HG02798 (cell line): Measurements from ENCODE around the gene PFN2.
A peak's percentile ranks its signal among the peaks of the same experiment; 100 is the strongest.

Experiments
- ATAC-seq: cut with Tn5 transposase; IDR thresholded peaks from one replicate; pipeline ENCODE4 v1.9.1; 2021; ENCODE audit warnings: mild to moderate bottlenecking; ENCODE audit not compliant: unreplicated experiment, poor library complexity

The PFN2 gene

DNA sequence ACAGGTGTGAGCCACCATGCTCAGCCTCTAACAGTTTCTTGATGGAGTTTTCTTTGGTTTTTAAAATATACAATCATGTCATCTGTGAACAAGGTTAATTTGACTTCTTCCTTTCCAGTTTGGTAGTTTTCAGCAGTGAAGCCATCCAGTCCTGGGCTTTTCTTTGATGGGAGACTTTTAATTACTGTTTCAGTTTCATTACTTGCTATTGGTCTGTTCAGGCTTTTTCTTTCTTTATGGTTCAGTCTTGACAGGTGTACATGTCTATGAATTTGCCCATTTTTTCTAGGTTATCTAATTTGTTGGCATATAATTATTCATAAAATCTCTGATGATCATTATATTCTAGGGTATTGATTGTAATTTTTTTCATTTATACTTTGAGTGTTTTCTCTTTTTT lies 36.8 kb downstream of the PFN2 start:
- ATAC-seq = peak; percentile 55

DNA sequence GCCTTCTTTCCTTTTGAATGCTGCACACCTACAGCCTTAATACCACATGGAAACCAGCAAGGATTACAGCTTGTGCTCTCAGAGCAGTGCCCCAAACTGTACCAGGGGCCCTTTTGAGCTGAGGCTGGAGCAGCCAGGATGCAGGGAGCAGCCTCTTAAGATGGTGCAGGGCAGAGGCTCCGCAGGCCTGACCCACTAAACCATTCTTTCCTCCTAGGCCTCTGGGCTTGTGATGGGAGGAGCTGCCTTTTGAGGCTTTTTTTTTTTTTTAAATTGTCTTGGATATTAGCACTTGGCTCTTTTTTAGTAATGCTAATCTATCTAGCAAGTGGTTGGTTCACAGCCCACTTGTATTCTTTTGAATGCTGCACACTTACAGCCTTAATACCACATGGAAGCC lies 37.7 kb downstream of the PFN2 start:
- no peak for ATAC-seq

DNA sequence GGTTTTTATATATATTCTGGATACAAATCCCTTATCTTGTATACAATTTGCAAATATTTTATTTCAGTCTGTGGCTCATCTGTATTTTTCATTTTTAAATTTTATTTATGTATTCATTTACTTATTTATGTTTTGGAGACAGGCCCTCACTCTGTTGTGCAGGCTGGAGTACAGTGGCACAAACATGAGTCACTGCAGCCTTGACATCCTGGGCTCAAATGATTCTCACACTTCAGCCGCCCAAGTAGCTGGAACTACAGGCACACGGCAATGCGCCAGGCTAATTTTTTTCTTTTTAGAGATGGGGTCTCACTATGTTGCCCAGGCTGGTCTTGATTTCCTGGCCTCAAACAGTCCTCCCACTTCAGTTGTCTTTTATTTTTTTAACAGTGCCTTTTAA lies 50.6 kb downstream of the PFN2 start:
- ATAC-seq = no peak

GRCh38 chr3:149919509-149919908 lies 51.2 kb downstream of the PFN2 start:
- ATAC-seq = no peak

GRCh38 chr3:149917124-149917667 lies 53.5 kb downstream of the PFN2 start:
- no peak for ATAC-seq
